Sigmoid colon (tissue), 7 donors: ENCODE data around the gene FABP3. TPM values are rescaled to one million over a fixed set of nuclear protein-coding genes. Genes with fewer than 3 reads are reported as not detected.
A peak's percentile ranks its signal among the peaks of the same experiment; 100 is the strongest.

Experiments used
- DNase-seq: peaks from one replicate; pipeline ENCODE4 v3.0.0-alpha.2; 2019
- H3K27ac ChIP-seq, 4 donors: fragments of 200-600 bp; sonication (generic); one replicate each; pipeline ENCODE4 v1.5.1; 2016 to 2019; ENCODE audit warnings: mild to moderate bottlenecking in 1 of 4
- H3K27me3 ChIP-seq, 3 donors: fragments of 200-600 bp; sonication (generic); one replicate each; pipeline ENCODE4 v1.5.1; 2019; ENCODE audit warnings: mild to moderate bottlenecking in 1 of 3
- H3K36me3 ChIP-seq, 4 donors: fragments of 200-600 bp; sonication (generic); one replicate each; pipeline ENCODE4 v1.5.1; 2016 to 2019
- H3K4me1 ChIP-seq, 4 donors: fragments of 200-600 bp; sonication (generic); one replicate each; pipeline ENCODE4 v1.5.1; 2017 to 2019
- H3K4me3 ChIP-seq, 4 donors: fragments of 200-600 bp; sonication (generic); one replicate each; pipeline ENCODE4 v1.5.1; 2017 to 2019; ENCODE audit warnings: mild to moderate bottlenecking in 2 of 4, moderate library complexity in 1 of 4
- H3K9me3 ChIP-seq, 4 donors: fragments of 200-600 bp in 3 of 4; sonication (generic) in 3 of 4; one replicate each; pipeline versions ENCODE4 v1.5.1 to v1.6.1; 2013 to 2019
- EP300 ChIP-seq, 4 donors: sonication (generic); formaldehyde crosslinking; IDR thresholded peaks; one replicate each; pipeline ENCODE4 v1.6.1; 2017; ENCODE audit warnings: antibody characterized with exemption in 4 of 4
- POLR2A ChIP-seq, 2 donors: fragments of 450-650 bp; IDR thresholded peaks; one replicate each; pipeline ENCODE4 v1.6.1; 2016; ENCODE audit warnings: antibody characterized with exemption in 2 of 2, mild to moderate bottlenecking in 2 of 2, moderate library complexity in 2 of 2
- POLR2AphosphoS5 ChIP-seq, 4 donors: sonication (generic); formaldehyde crosslinking; IDR thresholded peaks; one replicate each; pipeline ENCODE4 v1.6.1; 2017; ENCODE audit warnings: antibody characterized with exemption in 4 of 4
- WGBS, 2 donors: extraction: QIAGEN DNeasy Blood & Tissue Kit; methylation state at CpG; one replicate each; pipeline ENCODE4 v1.1.7; 2013; 5-methylcytosine and 5-hydroxymethylcytosine counted together
- intact Hi-C: fragments of 100-400 bp; cut with DNase I; formaldehyde crosslinking; loops from one replicate; pipeline ENCODE4 v1.15.1; 2023
- polyA plus RNA-seq, 3 donors: library from polyadenylated mRNA; stranded (reverse); fragments of 200-250 nt; gene quantifications; one replicate each; pipeline ENCODE4 v1.2.3, GENCODE V29; 2013
- total RNA-seq, 4 donors: library from RNA; depleted of rRNA; stranded (reverse); fragments of >200 nt; gene quantifications; one replicate each; pipeline ENCODE4 v1.1.0, GENCODE V29; 2016
- TF ChIP-seq, protein P1 (sequence below), 4 experiments: fragments of 450-650 bp in 3 of 4; fragments of 200-600 bp in 1 of 4; IDR thresholded peaks; one replicate each; pipeline ENCODE4 v1.5.1; 2016 to 2019; ENCODE audit warnings: antibody characterized with exemption in 4 of 4, mild to moderate bottlenecking in 3 of 4, moderate library complexity in 2 of 4
- donor health status: healthy with polysubstance abuse.
- donor health status: Bipolar disorder and iron deficiency.
- donor health status: healthy.

Gene FABP3
- total and polyA plus RNA-seq, 7 donors, result 6.4 to 31.2 (median 16.4) TPM

- TF ChIP-seq EP300 (IDR thresholded peaks at IDR 0.05) (no peak), POLR2AphosphoS5 (IDR thresholded peaks at IDR 0.05) (no peak), POLR2A (IDR thresholded peaks at IDR 0.05) (no peak)
- TF ChIP-seq, protein P1, sequence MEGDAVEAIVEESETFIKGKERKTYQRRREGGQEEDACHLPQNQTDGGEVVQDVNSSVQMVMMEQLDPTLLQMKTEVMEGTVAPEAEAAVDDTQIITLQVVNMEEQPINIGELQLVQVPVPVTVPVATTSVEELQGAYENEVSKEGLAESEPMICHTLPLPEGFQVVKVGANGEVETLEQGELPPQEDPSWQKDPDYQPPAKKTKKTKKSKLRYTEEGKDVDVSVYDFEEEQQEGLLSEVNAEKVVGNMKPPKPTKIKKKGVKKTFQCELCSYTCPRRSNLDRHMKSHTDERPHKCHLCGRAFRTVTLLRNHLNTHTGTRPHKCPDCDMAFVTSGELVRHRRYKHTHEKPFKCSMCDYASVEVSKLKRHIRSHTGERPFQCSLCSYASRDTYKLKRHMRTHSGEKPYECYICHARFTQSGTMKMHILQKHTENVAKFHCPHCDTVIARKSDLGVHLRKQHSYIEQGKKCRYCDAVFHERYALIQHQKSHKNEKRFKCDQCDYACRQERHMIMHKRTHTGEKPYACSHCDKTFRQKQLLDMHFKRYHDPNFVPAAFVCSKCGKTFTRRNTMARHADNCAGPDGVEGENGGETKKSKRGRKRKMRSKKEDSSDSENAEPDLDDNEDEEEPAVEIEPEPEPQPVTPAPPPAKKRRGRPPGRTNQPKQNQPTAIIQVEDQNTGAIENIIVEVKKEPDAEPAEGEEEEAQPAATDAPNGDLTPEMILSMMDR (IDR thresholded peaks at IDR 0.05), result no peak
- intact Hi-C loops, result loop anchor here (2.0 kb wide), 1 partner anchor 25 kb away; no protein-coding TSS in a partner anchor
Measured at GRCh38 chr1:31397360-31398095, 24.7 kb upstream of the FABP3 start.

DNA sequence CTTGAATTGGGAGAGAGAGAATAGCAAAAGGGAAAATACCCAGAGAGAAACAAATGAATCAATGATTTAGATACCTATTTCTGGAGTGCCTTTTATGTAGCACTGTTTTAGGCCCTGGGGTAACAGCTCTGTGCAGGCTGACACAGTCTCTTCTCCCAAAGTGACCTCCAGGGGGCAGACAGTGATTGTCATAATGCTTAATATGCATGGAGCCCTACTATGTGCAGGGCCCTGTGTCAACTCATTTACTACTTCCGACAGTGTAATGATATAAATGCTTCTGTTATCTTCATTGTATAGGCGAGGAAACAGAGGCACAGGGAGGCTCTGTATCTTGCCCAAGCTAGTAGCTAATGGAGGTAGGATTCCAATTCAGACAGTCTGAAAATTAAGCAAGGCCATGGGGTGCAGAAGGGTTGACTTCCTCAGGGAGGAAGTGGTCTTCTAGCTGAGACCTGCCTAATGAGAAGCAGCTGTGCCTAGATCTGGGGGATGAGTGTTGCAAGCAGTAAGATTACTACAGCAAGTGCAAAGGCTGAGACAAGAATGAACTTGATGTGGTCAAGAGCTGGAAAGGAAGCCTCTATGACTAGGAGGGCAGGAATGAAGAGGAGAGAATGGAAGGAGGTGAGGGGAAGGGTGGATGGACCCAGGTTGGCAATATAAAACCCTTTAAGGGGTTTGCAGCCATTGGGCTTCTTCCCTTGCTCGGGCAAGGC is 23.9 kb upstream of the FABP3 start:
- H3K4me3 ChIP-seq, result no peak overlapping the region
- TF ChIP-seq, protein P1 (IDR thresholded peaks at IDR 0.05), result no peak
- TF ChIP-seq POLR2A (IDR thresholded peaks at IDR 0.05) (no peak), POLR2AphosphoS5 (IDR thresholded peaks at IDR 0.05) (no peak), EP300 (IDR thresholded peaks at IDR 0.05) (no peak)
- H3K27me3 ChIP-seq, result no peaks in the 10 kb centered on the region
- no peak for DNase-seq
- 96% methylated on average over 3 of the region's 3 CpGs for WGBS, 2 donors
- no peaks in the 10 kb centered on the region for H3K9me3 ChIP-seq
- H3K4me1 ChIP-seq, result peaks cover 0 to 9% (median 7%) of the 10 kb centered on the region in 4 donors
- intact Hi-C loops, result loop anchor here (2.0 kb wide), 1 partner anchor 26 kb away; no protein-coding TSS in a partner anchor
- H3K27ac ChIP-seq, result no peak overlapping the region
- H3K36me3 ChIP-seq, result no peaks in the 10 kb centered on the region

More at GRCh38 chr1:31397360-31398095, 24.7 kb upstream of the FABP3 start:
- Histone ChIP-seq H3K27ac (no peak overlapping the region), H3K36me3 (no peaks in the 10 kb centered on the region), H3K4me1 (peaks cover 0 to 9% (median 7%) of the 10 kb centered on the region in 4 donors), H3K4me3 (no peak overlapping the region), H3K9me3 (no peaks in the 10 kb centered on the region), H3K27me3 (no peaks in the 10 kb centered on the region)
- DNase-seq, result no peak
- 58 to 66% methylated on average over 4 of the region's 4 CpGs for WGBS, 2 donors

GRCh38 chr1:31394584-31395193 is 21.8 kb upstream of the FABP3 start:
- Histone ChIP-seq H3K4me1 (peaks cover 0 to 9% (median 7%) of the 10 kb centered on the region in 4 donors), H3K27ac (no peak overlapping the region), H3K4me3 (peak overlapping the region in 3 of 4 donors; percentile 28 to 43 (median 43)), H3K9me3 (no peaks in the 10 kb centered on the region), H3K36me3 (no peaks in the 10 kb centered on the region), H3K27me3 (no peaks in the 10 kb centered on the region)
- peak; percentile 87 for DNase-seq
- 2% methylated on average over 36 of the region's 36 CpGs for WGBS, 2 donors
- TF ChIP-seq POLR2A (IDR thresholded peaks at IDR 0.05), result no peak
- no peak for TF ChIP-seq EP300 (IDR thresholded peaks at IDR 0.05)
- TF ChIP-seq, protein P1 (IDR thresholded peaks at IDR 0.05), result peak; percentile 67 to 87 (median 80)
- TF ChIP-seq POLR2AphosphoS5 (IDR thresholded peaks at IDR 0.05), result peak in 1 of 4 donors; percentile 9
- intact Hi-C loops, result loop anchor here (1.0 kb wide), 1 partner anchor 155 kb away; no protein-coding TSS in a partner anchor

GRCh38 chr1:31393463-31393862 is 20.6 kb upstream of the FABP3 start:
- H3K27me3 ChIP-seq, result no peaks in the 10 kb centered on the region
- DNase-seq, result no peak
- TF ChIP-seq POLR2A (IDR thresholded peaks at IDR 0.05), result no peak
- no peak for TF ChIP-seq POLR2AphosphoS5 (IDR thresholded peaks at IDR 0.05)
- TF ChIP-seq EP300 (IDR thresholded peaks at IDR 0.05), result no peak
- TF ChIP-seq, protein P1 (IDR thresholded peaks at IDR 0.05), result no peak
- no peak overlapping the region for H3K4me3 ChIP-seq
- intact Hi-C loops, result no loop called here
- peaks cover 0 to 9% (median 7%) of the 10 kb centered on the region in 4 donors for H3K4me1 ChIP-seq
- H3K27ac ChIP-seq, result no peak overlapping the region
- no peaks in the 10 kb centered on the region for H3K36me3 ChIP-seq
- H3K9me3 ChIP-seq, result no peaks in the 10 kb centered on the region
